ENCODE data around the gene F2R. TPM values are rescaled to one million over a fixed set of nuclear protein-coding genes. Genes with fewer than 3 reads are reported as not detected.

F2R gene
- total and polyA plus RNA-seq, 2 of the 8 experiments (the other 6 are each of a cell fraction or from before 2014, with no cell fraction given), result 23.8 to 29.1 TPM

GRCh38 chr5:76701298-76701697, 14.6 kb upstream of the F2R start:
- POLR2A ChIA-PET (ENCODE audit: partially characterized antibody), result no interaction called here
- Histone ChIP-seq H2AFZ (ENCODE audit: low read length) (no peak overlapping the region), H3K9me3 (ENCODE audit: insufficient read depth in 2 of 2, low read depth in 1 of 2, low read length in 1 of 2) (no peaks in the 10 kb centered on the region), H4K20me1 (replicated peaks in 1 of 2; ENCODE audit: control insufficient read depth in 1 of 2, insufficient read depth in 2 of 2, low read length in 2 of 2) (no peaks in the 10 kb centered on the region), H3K36me3 (ENCODE audit: control insufficient read depth in 2 of 4, insufficient read depth in 4 of 4, low read length in 3 of 4) (peaks cover 0 to 11% (median 3%) of the 10 kb centered on the region in 4 experiments; a peak in 3 of 8 replicates), H3K4me1 (replicated peaks in 1 of 4; ENCODE audit: control insufficient read depth in 3 of 4, insufficient read depth in 4 of 4, low read length in 3 of 4) (no peaks in the 10 kb centered on the region), H3K23me2 (ENCODE audit: low read depth, low read length) (no peaks in the 10 kb centered on the region), H2BK20ac (ENCODE audit: low read length) (no peak overlapping the region), H2BK15ac (ENCODE audit: low read length) (no peak overlapping the region), H3K79me2 (ENCODE audit: control insufficient read depth in 1 of 2, insufficient read depth in 2 of 2, low read length in 2 of 2) (no peaks in the 10 kb centered on the region), H3K4ac (replicated peaks; ENCODE audit: insufficient read length, low read depth, low read length) (no peak overlapping the region), H2BK120ac (replicated peaks; ENCODE audit: low read depth, low read length) (no peak overlapping the region), H3K18ac (ENCODE audit: extremely low read depth, low read length) (no peak overlapping the region), H3K27me3 (replicated peaks in 1 of 4; ENCODE audit: control insufficient read depth in 3 of 4, extremely low read depth in 1 of 4, insufficient read depth in 3 of 4, low read length in 3 of 4) (no peaks in the 10 kb centered on the region), H3K23ac (ENCODE audit: insufficient read length) (no peak overlapping the region), H2BK5ac (ENCODE audit: low read depth, low read length) (no peak overlapping the region), H3K4me2 (ENCODE audit: insufficient read depth in 1 of 2, low read depth in 2 of 2, low read length in 2 of 2) (no peak overlapping the region), H3K56ac (replicated peaks; ENCODE audit: insufficient read length, low read depth, low read length) (no peak overlapping the region), H3K9ac (replicated peaks in 1 of 4; ENCODE audit: extremely low read depth in 1 of 4, low read depth in 3 of 4, low read length in 3 of 4) (no peak overlapping the region), H4K5ac (ENCODE audit: insufficient read length, low read depth, low read length) (no peak overlapping the region), H4K91ac (replicated peaks; ENCODE audit: insufficient read length, low read length) (no peak overlapping the region), H2AK5ac (ENCODE audit: low read depth, low read length) (no peak overlapping the region), H3K79me1 (ENCODE audit: low read depth, low read length) (no peaks in the 10 kb centered on the region), H4K8ac (ENCODE audit: extremely low read depth, insufficient read depth, low read length) (no peak overlapping the region), H3K27ac (ENCODE audit: low read depth, low read length) (no peak overlapping the region), H3K14ac (ENCODE audit: insufficient read length) (no peak overlapping the region), H2BK12ac (ENCODE audit: low read depth, low read length) (no peak overlapping the region), H3K4me3 (ENCODE audit: extremely low read depth in 1 of 4, insufficient read depth in 2 of 4, low read depth in 3 of 4, low read length in 4 of 4) (no peak overlapping the region)
- 97% methylated on average over 2 of the region's 2 CpGs; no CpG with 5 or more reads in 1 of the 2 experiments for WGBS, 2 experiments (ENCODE audit: extremely low coverage in 1 of 2, insufficient coverage in 1 of 2, insufficient read length in 1 of 2, insufficient replicate concordance in 2 of 2, low coverage in 1 of 2, low lambda C conversion rate in 2 of 2, missing lambda C conversion rate in 1 of 2)
- no peak for DNase-seq (ENCODE audit: low read depth in 1 of 2, low spot score in 2 of 2)
- CTCF ChIA-PET (ENCODE audit: partially characterized antibody), result no interaction called here
- TF ChIP-seq TAF1 (IDR thresholded peaks at IDR 0.05; ENCODE audit: low read depth, low read length) (no peak), SP4 (IDR thresholded peaks at IDR 0.05; ENCODE audit: low read length) (no peak), SP1 (IDR thresholded peaks at IDR 0.05; ENCODE audit: low read depth, low read length) (no peak)
- no peak for FAIRE-seq

All from H1 (cell line).